Limb (tissue), 2 donors: ENCODE data around the gene VTCN1.
"Not testable (repeated sequence)": the region's sequence is repeated elsewhere in the genome, so short reads cannot be mapped to it uniquely, and the experiment has no call there.

Source experiments
- DNase-seq, 2 donors: peaks; one replicate each; pipeline ENCODE4 v3.0.0-alpha.2; 2016; ENCODE audit errors: extremely low spot score in 2 of 2

Gene VTCN1

GRCh38 chr1:117210831-117211261 lies at the start of gene VTCN1:
Gene VTCN1 (minus strand): TSS chr1:117210927. CDS start chr1:117210855, 72 bp downstream.
- no peak for DNase-seq

GRCh38 chr1:117258791-117259190 lies 48.1 kb upstream of the VTCN1 start:
- no peak for DNase-seq

GRCh38 chr1:117258075-117258474 lies 47.3 kb upstream of the VTCN1 start:
- not testable (repeated sequence) for DNase-seq

GRCh38 chr1:117257291-117257690 lies 46.6 kb upstream of the VTCN1 start:
- DNase-seq: no peak

GRCh38 chr1:117250061-117250606 lies 39.4 kb upstream of the VTCN1 start:
- no peak for DNase-seq

- DNase-seq: no peak
Observed at GRCh38 chr1:117244971-117245370, 34.2 kb upstream of the VTCN1 start.

- no peak for DNase-seq
Observed at GRCh38 chr1:117244306-117244705, 33.6 kb upstream of the VTCN1 start.

- no peak for DNase-seq
Observed at GRCh38 chr1:117241512-117241911, 30.8 kb upstream of the VTCN1 start.

- no peak for DNase-seq
Observed at GRCh38 chr1:117240547-117240946, 29.8 kb upstream of the VTCN1 start.

GRCh38 chr1:117239467-117239866 lies 28.7 kb upstream of the VTCN1 start:
- no peak for DNase-seq

GRCh38 chr1:117237726-117238381 lies 27.1 kb upstream of the VTCN1 start:
- DNase-seq: no peak

GRCh38 chr1:117235863-117236465 lies 25.2 kb upstream of the VTCN1 start:
- DNase-seq: no peak

GRCh38 chr1:117232531-117232930 lies 21.8 kb upstream of the VTCN1 start:
- no peak for DNase-seq

- DNase-seq: no peak
Observed at GRCh38 chr1:117231748-117232373, 21.1 kb upstream of the VTCN1 start.

GRCh38 chr1:117231312-117231711 lies 20.6 kb upstream of the VTCN1 start:
- no peak for DNase-seq

GRCh38 chr1:117229217-117229616 lies 18.5 kb upstream of the VTCN1 start:
- no peak for DNase-seq

GRCh38 chr1:117225931-117226330 lies 15.2 kb upstream of the VTCN1 start:
- no peak for DNase-seq

- no peak for DNase-seq
Observed at GRCh38 chr1:117216718-117217117, 6.0 kb upstream of the VTCN1 start.

- DNase-seq: no peak
Observed at GRCh38 chr1:117215733-117216462, 5.2 kb upstream of the VTCN1 start.

- DNase-seq: no peak
Observed at GRCh38 chr1:117215019-117215418, 4.3 kb upstream of the VTCN1 start.

- no peak for DNase-seq
Observed at GRCh38 chr1:117213046-117213445, 2.3 kb upstream of the VTCN1 start.

- no peak for DNase-seq
Observed at GRCh38 chr1:117210386-117210785, 341 bp downstream of the VTCN1 start.
